Neural progenitor cell (in vitro differentiated cells): ENCODE measurements around the gene GDF11.

Experiments
- EZH2 ChIP-seq: fragments of 200-600 bp; sonication (generic); IDR thresholded peaks from 2 replicates; pipeline ENCODE4 v1.6.1; 2017; ENCODE audit warnings: antibody characterized with exemption, mild to moderate bottlenecking, moderate library complexity
- TF ChIP-seq, protein P1 (sequence below): fragments of 200-600 bp; sonication (generic); IDR thresholded peaks from 2 replicates; pipeline ENCODE4 v1.5.1; 2017; ENCODE audit warnings: antibody characterized with exemption, mild to moderate bottlenecking

DNA sequence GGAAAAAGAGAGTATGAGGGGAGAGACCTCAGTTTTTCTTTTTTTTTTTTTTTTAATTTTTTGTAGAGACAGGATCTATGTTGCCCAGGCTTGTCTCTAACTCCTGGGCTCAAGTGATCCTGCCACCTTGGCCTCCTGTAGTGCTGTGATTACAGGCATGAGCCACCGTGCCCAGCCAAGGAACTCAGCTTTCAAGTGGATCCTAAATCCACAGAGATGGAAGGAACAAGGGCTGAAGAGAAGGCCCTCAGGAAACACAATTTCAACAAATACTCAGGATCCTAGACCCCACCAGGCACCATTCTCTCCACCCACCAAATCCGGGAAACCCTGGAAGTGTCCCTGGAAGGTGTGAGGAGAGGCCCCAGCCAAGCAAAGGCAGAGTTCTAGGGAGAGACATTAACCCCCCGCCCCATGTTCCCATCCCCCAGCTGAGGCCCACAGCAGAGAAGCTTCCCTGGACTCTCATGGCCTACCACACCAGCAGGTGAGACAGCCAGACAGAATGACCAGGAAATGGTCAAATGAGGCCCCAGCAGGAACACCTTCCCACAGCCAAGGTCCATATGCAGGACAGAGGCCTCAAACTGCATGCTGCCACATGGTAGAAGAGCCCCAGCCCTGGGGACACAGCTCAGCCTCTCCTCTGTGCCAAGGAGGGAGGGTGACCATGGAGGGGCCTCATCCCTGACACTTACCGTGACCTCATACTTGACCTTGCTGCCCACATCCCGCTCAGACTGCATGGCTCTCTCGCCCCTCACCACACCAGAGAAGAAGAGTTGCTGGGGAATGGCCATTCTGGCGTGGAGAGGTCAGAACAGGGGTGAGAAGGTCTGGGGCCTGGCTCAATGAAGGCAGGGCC lies 49.4 kb upstream of the GDF11 start:
- TF ChIP-seq, protein P1, sequence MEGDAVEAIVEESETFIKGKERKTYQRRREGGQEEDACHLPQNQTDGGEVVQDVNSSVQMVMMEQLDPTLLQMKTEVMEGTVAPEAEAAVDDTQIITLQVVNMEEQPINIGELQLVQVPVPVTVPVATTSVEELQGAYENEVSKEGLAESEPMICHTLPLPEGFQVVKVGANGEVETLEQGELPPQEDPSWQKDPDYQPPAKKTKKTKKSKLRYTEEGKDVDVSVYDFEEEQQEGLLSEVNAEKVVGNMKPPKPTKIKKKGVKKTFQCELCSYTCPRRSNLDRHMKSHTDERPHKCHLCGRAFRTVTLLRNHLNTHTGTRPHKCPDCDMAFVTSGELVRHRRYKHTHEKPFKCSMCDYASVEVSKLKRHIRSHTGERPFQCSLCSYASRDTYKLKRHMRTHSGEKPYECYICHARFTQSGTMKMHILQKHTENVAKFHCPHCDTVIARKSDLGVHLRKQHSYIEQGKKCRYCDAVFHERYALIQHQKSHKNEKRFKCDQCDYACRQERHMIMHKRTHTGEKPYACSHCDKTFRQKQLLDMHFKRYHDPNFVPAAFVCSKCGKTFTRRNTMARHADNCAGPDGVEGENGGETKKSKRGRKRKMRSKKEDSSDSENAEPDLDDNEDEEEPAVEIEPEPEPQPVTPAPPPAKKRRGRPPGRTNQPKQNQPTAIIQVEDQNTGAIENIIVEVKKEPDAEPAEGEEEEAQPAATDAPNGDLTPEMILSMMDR = no peak
- no peak for TF ChIP-seq EZH2
